Naive thymus-derived CD8-positive, alpha-beta T cell (primary cell): ENCODE results near the gene PPP1R8. TPM values are rescaled to one million over a fixed set of nuclear protein-coding genes. Genes with fewer than 3 reads are reported as not detected.

Experiments
- ATAC-seq, 2 donors: fragments of 150-1000 bp; cut with Tn5 transposase in 1 of 2; sonication (Bioruptor Pico), chemical (Tn5 transposase) in 1 of 2; 1 replicate in 1 of 2; 2 replicates in 1 of 2; pipeline ENCODE4 v1.10.0; 2021; ENCODE audit warnings: mild to moderate bottlenecking in 2 of 2, moderate library complexity in 2 of 2
- POLR2A ChIA-PET: fragments of 350-600 bp; sonication (Branson Sonifier 250); formaldehyde crosslinking; loops from one replicate; lab custom pipeline; 2021; ENCODE audit warnings: antibody characterized with exemption; lab: Charles Lee
- DNase-seq, 10 donors: peaks; one replicate each; pipeline versions ENCODE4 v3.0.0 to v3.0.0-alpha.2; 2020 to 2022
- H3K27ac Mint-ChIP-seq, 10 donors: one replicate each; pipeline ENCODE4 v1.8.0; 2020 to 2022; ENCODE audit warnings: mild to moderate bottlenecking in 10 of 10, mixed read lengths in 10 of 10, moderate library complexity in 4 of 10, inconsistent platforms in 1 of 10
- H3K27me3 Mint-ChIP-seq, 5 donors: one replicate each; pipeline ENCODE4 v1.8.0; 2021 to 2022; ENCODE audit warnings: mixed read lengths in 5 of 5
- H3K36me3 Mint-ChIP-seq, 3 donors: one replicate each; pipeline ENCODE4 v1.8.0; 2020 to 2022; ENCODE audit warnings: mixed read lengths in 3 of 3, mild to moderate bottlenecking in 2 of 3, inconsistent platforms in 1 of 3
- H3K4me1 Mint-ChIP-seq, 4 donors: one replicate each; pipeline ENCODE4 v1.8.0; 2021 to 2022; ENCODE audit warnings: mixed read lengths in 4 of 4
- H3K4me3 Mint-ChIP-seq, 10 donors: one replicate each; pipeline ENCODE4 v1.8.0; 2020 to 2022; ENCODE audit warnings: mild to moderate bottlenecking in 10 of 10, mixed read lengths in 10 of 10, moderate library complexity in 6 of 10, inconsistent platforms in 1 of 10
- H3K9me3 Mint-ChIP-seq, 9 donors: one replicate each; pipeline ENCODE4 v1.8.0; 2020 to 2022; ENCODE audit warnings: mixed read lengths in 9 of 9, mild to moderate bottlenecking in 3 of 9, inconsistent platforms in 1 of 9, moderate library complexity in 1 of 9
- polyA plus RNA-seq, 3 donors: library from polyadenylated mRNA; unstranded; fragments of 300-500 nt; fragmentation: Illumina TruSeq; gene quantifications; one replicate each; pipeline ENCODE4 v1.2.3, GENCODE V29; 2021
- total RNA-seq, 8 experiments: library from RNA in 2 of 8; stranded (reverse) in 2 of 8; gene quantifications; one replicate each; pipeline ENCODE4 v1.2.3 and lab custom pipeline; 2021 to 2026

The PPP1R8 gene
- total and polyA plus RNA-seq, 5 experiments from 2014 or later: 27.8 to 42.5 (median 37.8) TPM

DNA sequence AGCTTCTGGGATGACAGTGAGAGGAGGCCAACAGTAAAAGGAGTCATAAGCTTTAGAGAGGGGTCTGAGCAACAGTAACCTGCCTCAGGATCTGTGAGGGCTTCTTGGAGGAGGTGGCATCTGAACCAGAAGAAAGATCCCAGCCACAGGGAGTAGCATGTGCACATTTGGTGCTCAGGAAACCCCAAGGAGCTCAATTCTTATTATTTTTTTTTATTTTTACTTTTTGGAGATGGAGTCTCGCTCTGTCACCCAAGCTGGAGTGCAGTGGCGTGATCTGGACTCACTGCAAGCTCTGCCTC is 46.5 kb downstream of the PPP1R8 start:
- Mint-ChIP-seq H3K36me3 (peaks cover 0 to 49% (median 3%) of the 10 kb centered on the region in 3 donors), H3K4me3 (peak overlapping the region in 5 of 10 donors; percentile 10 to 67 (median 39)), H3K27me3 (no peaks in the 10 kb centered on the region), H3K9me3 (no peaks in the 10 kb centered on the region), H3K27ac (peak overlapping the region in 8 of 10 donors; percentile 33 to 93 (median 78)), H3K4me1 (peaks cover 22 to 62% (median 39%) of the 10 kb centered on the region in 4 donors)
- DNase-seq (no peak), ATAC-seq (no peak)
- POLR2A ChIA-PET: interaction anchor here (1.0 to 1.1 kb wide), 2 partner anchors 9 to 35 kb away, joined by 5 read pairs; no protein-coding TSS in a partner anchor

GRCh38 chr1:27878039-27878438 is 47.5 kb downstream of the PPP1R8 start:
- H3K27me3 Mint-ChIP-seq: no peaks in the 10 kb centered on the region
- POLR2A ChIA-PET: interaction anchor here (1.0 to 1.1 kb wide), 2 partner anchors 8 to 34 kb away, joined by 5 read pairs; no protein-coding TSS in a partner anchor
- H3K27ac Mint-ChIP-seq: peak overlapping the region in 9 of 10 donors; percentile 8 to 93 (median 79)
- DNase-seq (no peak), ATAC-seq (no peak)
- peaks cover 0 to 59% (median 7%) of the 10 kb centered on the region in 3 donors for H3K36me3 Mint-ChIP-seq
- H3K4me3 Mint-ChIP-seq: peak overlapping the region in 5 of 10 donors; percentile 27 to 66 (median 36)
- no peaks in the 10 kb centered on the region for H3K9me3 Mint-ChIP-seq
- peaks cover 19 to 67% (median 38%) of the 10 kb centered on the region in 4 donors for H3K4me1 Mint-ChIP-seq

DNA sequence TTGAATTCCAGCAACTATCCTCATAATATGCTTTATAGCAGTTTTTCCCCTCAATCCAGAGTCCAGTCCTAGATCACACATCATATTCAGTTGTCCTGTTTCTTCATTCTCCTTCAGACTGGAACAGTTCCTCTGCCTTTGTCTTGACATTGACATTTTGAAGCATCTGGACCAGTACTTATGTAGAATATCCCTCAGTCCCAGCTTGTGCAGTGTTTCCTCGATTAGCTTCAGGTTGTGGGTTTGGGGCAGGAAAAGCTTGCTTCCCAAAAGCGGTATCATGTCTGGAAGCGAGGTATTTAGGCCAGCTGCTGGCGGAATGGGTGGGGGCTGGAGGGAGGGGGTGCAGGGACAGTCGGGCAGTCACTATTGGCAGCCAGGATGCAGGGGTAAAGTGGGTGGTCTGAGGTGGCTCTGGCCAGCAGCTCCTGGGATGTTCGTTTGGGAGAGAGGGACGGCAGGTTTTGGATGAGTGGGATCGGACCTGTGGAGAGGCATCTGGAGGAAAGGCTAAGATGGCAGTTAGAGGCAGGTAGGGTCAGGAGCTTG is 48.3 kb downstream of the PPP1R8 start:
- DNase-seq (no peak), ATAC-seq (no peak)
- Mint-ChIP-seq H3K27me3 (no peaks in the 10 kb centered on the region), H3K9me3 (no peaks in the 10 kb centered on the region), H3K4me3 (no peak overlapping the region), H3K27ac (peak overlapping the region in 8 of 10 donors; percentile 8 to 93 (median 63)), H3K36me3 (peaks cover 0 to 67% (median 7%) of the 10 kb centered on the region in 3 donors), H3K4me1 (peaks cover 11 to 67% (median 35%) of the 10 kb centered on the region in 4 donors)
- POLR2A ChIA-PET: interaction anchor here (0.5 to 1.6 kb wide), 2 partner anchors 13 to 19 kb away, joined by 3 to 4 read pairs; no protein-coding TSS in a partner anchor

DNA sequence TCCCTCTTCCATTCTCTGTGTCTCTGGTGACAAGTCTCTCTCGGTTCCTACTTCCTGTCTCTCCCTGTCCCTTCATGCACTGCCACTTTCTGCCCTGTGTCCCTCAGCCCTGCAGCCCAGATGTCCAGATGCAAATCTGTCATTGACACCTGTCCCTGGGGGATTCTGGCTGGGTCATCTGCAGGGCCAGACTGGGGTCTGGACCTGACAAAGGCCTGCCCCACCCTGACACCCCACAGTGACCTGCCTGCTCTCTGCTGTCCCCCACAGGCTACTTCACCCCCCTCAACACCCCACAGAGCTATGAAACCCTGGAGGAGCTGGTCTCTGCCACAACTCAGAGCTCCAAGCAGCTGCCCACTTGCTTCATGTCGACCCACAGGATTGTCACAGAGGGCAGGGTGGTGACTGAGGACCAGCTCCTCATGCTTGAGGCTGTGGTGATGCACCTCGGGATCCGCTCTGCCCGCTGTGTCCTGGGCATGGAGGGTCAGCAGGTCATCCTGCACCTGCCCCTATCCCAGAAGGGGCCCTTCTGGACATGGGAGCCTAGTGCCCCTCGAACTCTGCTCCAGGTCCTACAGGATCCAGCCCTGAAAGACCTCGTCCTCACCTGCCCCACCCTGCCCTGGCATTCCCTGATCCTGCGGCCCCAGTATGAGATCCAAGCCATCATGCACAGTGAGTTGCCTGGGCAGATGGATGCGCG is 48.9 kb downstream of the PPP1R8 start:
- peaks cover 10 to 69% (median 38%) of the 10 kb centered on the region in 4 donors for H3K4me1 Mint-ChIP-seq
- peak overlapping the region in 5 of 10 donors; percentile 13 to 93 (median 66) for H3K27ac Mint-ChIP-seq
- POLR2A ChIA-PET: interaction anchor here (0.7 to 1.6 kb wide), 2 partner anchors 9 to 19 kb away, joined by 4 read pairs; no protein-coding TSS in a partner anchor
- ATAC-seq: no peak
- H3K27me3 Mint-ChIP-seq: no peaks in the 10 kb centered on the region
- no peak for DNase-seq
- H3K36me3 Mint-ChIP-seq: peaks cover 0 to 74% (median 7%) of the 10 kb centered on the region in 3 donors
- no peak overlapping the region for H3K4me3 Mint-ChIP-seq
- H3K9me3 Mint-ChIP-seq: no peaks in the 10 kb centered on the region

DNA sequence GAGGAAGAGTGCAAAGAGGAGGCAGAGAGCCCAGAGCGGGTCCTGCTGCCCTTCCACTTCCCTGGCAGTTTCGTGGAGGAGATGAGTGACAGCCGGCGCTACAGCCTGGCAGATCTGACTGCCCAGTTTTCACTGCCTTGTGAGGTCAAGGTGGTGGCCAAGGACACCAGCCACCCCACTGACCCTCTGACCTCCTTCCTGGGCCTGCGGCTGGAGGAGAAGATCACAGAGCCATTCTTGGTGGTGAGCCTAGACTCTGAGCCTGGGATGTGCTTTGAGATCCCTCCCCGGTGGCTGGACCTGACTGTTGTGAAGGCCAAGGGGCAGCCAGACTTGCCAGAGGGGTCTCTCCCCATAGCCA is 51.9 kb downstream of the PPP1R8 start:
- peaks cover 32 to 73% (median 46%) of the 10 kb centered on the region in 4 donors for H3K4me1 Mint-ChIP-seq
- no peaks in the 10 kb centered on the region for H3K9me3 Mint-ChIP-seq
- H3K36me3 Mint-ChIP-seq: peaks cover 0 to 82% (median 12%) of the 10 kb centered on the region in 3 donors
- H3K27ac Mint-ChIP-seq: peak overlapping the region in 3 of 10 donors; percentile 73 to 94 (median 74)
- H3K27me3 Mint-ChIP-seq: no peaks in the 10 kb centered on the region
- ATAC-seq (no peak), DNase-seq (no peak)
- no peak overlapping the region for H3K4me3 Mint-ChIP-seq
- POLR2A ChIA-PET: no interaction called here

- peaks cover 0 to 71% (median 12%) of the 10 kb centered on the region in 3 donors for H3K36me3 Mint-ChIP-seq
- H3K9me3 Mint-ChIP-seq: no peaks in the 10 kb centered on the region
- POLR2A ChIA-PET: no interaction called here
- DNase-seq: no peak
- H3K27me3 Mint-ChIP-seq: no peaks in the 10 kb centered on the region
- H3K4me3 Mint-ChIP-seq: peak overlapping the region in 2 of 10 donors; percentile 22 to 33
- H3K4me1 Mint-ChIP-seq: peaks cover 27 to 72% (median 44%) of the 10 kb centered on the region in 4 donors
- no peak for ATAC-seq
- peak overlapping the region in 8 of 10 donors; percentile 34 to 94 (median 66) for H3K27ac Mint-ChIP-seq
These were observed 53.0 kb downstream of the PPP1R8 start for GRCh38 chr1:27883536-27883935.

DNA sequence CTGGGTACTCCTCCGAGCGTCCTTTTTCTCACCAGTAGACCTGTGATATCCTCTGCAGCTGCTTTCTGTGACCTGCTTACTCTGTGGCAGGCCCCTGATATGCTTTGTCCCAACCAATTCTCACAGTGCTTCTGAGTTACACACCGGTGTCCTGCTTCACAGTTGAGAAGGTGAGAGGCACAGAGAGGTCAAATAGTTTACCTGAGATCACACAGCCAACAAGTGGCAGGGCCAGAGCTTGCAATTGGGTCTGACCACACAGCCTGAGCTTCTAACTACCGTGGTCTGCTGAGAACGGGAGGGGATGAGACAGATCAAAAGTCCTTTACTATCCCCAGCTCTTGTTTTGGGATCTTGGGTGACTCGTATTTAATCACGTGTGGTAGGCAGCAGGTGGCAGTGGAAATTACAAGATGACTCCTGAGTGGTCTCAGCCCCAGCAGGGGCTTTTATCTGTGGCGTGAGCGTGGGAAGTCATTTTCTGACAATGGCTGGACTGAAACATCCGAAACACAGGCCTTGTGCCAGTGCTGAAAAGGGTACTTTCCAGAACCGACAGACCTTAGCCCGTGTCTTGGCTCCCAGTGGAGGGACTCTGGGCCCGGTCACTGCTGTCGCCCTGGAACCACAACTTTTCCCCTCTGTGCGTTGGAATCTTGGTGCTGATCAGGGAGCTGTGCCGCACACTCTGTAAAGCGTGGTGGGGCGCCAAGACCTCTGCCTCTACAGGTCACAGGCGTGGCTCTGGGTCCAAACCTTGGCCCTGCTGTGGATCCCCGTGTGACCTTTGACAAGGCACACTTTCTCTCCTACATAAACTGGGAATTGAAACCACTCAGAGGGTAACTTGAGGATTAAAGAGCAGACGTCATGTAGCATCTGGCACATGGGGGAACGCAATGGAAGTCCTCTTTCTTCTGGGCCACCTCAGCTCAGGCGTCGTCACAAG is 53.7 kb downstream of the PPP1R8 start:
- H3K4me1 Mint-ChIP-seq: peaks cover 26 to 73% (median 43%) of the 10 kb centered on the region in 4 donors
- H3K9me3 Mint-ChIP-seq: no peaks in the 10 kb centered on the region
- peak overlapping the region in 3 of 10 donors; percentile 19 to 33 (median 22) for H3K4me3 Mint-ChIP-seq
- H3K27me3 Mint-ChIP-seq: no peaks in the 10 kb centered on the region
- POLR2A ChIA-PET: no interaction called here
- DNase-seq (no peak), ATAC-seq (no peak)
- peak overlapping the region in 9 of 10 donors; percentile 19 to 94 (median 63) for H3K27ac Mint-ChIP-seq
- H3K36me3 Mint-ChIP-seq: peaks cover 0 to 66% (median 14%) of the 10 kb centered on the region in 3 donors

GRCh38 chr1:27885114-27885528 is 54.5 kb downstream of the PPP1R8 start:
- DNase-seq: no peak
- POLR2A ChIA-PET: no interaction called here
- no peak overlapping the region for H3K4me3 Mint-ChIP-seq
- no peak for ATAC-seq
- no peaks in the 10 kb centered on the region for H3K9me3 Mint-ChIP-seq
- peak overlapping the region in 8 of 10 donors; percentile 24 to 94 (median 65) for H3K27ac Mint-ChIP-seq
- peaks cover 26 to 79% (median 42%) of the 10 kb centered on the region in 4 donors for H3K4me1 Mint-ChIP-seq
- H3K27me3 Mint-ChIP-seq: no peaks in the 10 kb centered on the region
- peaks cover 0 to 65% (median 18%) of the 10 kb centered on the region in 3 donors for H3K36me3 Mint-ChIP-seq

DNA sequence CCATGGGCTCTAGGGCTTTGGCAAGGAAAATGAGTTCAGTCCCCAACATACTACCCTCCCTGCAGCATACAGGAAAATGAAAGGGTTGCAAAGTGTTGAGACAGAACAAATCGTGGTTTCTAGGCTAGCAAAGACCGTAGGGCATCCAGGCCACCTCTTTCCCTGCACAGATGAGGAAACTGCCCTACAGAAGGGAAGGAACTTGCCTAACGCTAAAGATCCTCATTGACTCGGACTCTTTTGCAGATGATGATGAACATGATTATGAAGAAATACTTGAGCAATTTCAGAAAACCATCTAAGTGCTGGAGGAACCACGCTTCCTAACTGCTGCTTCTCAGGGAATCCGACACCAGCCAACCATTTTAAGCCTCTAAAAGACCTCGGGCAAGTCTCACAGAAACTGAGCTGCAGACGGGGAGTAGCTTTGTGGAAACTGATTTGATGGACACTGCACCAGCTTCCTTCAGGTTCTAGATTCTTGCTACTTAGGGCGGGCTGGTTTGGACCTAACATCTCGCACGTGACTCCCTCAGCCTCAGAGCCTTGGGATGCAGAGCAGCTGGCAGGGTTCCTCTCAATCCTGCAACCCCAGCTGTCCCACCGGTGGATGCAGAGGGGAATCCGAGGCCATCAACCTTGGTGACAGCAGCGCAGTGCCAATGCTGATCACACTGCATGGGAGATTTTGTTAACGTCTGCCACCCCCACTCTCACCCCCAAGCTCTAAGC is 55.2 kb downstream of the PPP1R8 start:
- DNase-seq: no peak
- ATAC-seq: no peak
- peak overlapping the region in 7 of 10 donors; percentile 7 to 83 (median 20) for H3K4me3 Mint-ChIP-seq
- H3K36me3 Mint-ChIP-seq: peaks cover 0 to 69% (median 20%) of the 10 kb centered on the region in 3 donors
- peaks cover 26 to 85% (median 45%) of the 10 kb centered on the region in 4 donors for H3K4me1 Mint-ChIP-seq
- POLR2A ChIA-PET: interaction anchor here (1.1 to 2.3 kb wide), 3 partner anchors 8 to 17 kb away, joined by 4 to 11 read pairs (median 5); partner anchors contain the start of gene THEMIS2
- H3K9me3 Mint-ChIP-seq: no peaks in the 10 kb centered on the region
- H3K27me3 Mint-ChIP-seq: no peaks in the 10 kb centered on the region
- peak overlapping the region in 9 of 10 donors; percentile 13 to 94 (median 81) for H3K27ac Mint-ChIP-seq

- H3K27me3 Mint-ChIP-seq: no peaks in the 10 kb centered on the region
- H3K4me1 Mint-ChIP-seq: peaks cover 26 to 89% (median 47%) of the 10 kb centered on the region in 4 donors
- H3K27ac Mint-ChIP-seq: peak overlapping the region in 9 of 10 donors; percentile 81 to 94 (median 91)
- H3K4me3 Mint-ChIP-seq: peak overlapping the region in 5 of 10 donors; percentile 43 to 83 (median 80)
- peaks cover 0 to 71% (median 25%) of the 10 kb centered on the region in 3 donors for H3K36me3 Mint-ChIP-seq
- H3K9me3 Mint-ChIP-seq: no peaks in the 10 kb centered on the region
- DNase-seq (no peak), ATAC-seq (no peak)
- POLR2A ChIA-PET: interaction anchor here (1.0 to 2.3 kb wide), 6 partner anchors 9 to 74 kb away, joined by 3 to 11 read pairs (median 4); partner anchors contain the start of genes THEMIS2 and XKR8
These were observed 55.7 kb downstream of the PPP1R8 start for GRCh38 chr1:27886353-27886679.

DNA sequence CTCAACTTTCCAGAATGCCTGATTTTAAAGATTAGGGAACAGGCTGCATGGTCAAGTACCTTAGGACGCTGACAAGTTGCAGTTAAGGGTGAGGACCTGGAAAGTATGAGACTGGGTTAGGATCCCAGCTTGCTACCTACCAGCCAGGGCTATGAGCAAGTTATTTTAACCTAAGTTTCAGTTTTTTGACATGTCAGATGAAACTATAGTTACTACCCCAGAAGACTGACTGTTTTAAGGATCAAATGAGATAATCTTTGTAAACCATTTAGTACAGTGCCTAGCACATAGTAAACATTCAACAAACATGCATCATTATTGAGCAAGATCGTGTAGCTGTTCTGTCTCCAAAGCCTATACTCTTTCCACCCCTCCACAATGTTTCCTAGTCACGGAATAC is 56.2 kb downstream of the PPP1R8 start:
- no peaks in the 10 kb centered on the region for H3K27me3 Mint-ChIP-seq
- H3K36me3 Mint-ChIP-seq: peaks cover 3 to 71% (median 29%) of the 10 kb centered on the region in 3 donors
- POLR2A ChIA-PET: interaction anchor here (0.6 to 2.3 kb wide), 10 partner anchors 9 to 567 kb away, joined by 3 to 11 read pairs (median 3); partner anchors contain the start of genes THEMIS2 and XKR8
- ATAC-seq: peak in 1 of 2 donors; percentile 27
- peak overlapping the region; percentile 81 to 94 (median 91) for H3K27ac Mint-ChIP-seq
- H3K9me3 Mint-ChIP-seq: no peaks in the 10 kb centered on the region
- peaks cover 29 to 92% (median 51%) of the 10 kb centered on the region in 4 donors for H3K4me1 Mint-ChIP-seq
- DNase-seq: no peak
- peak overlapping the region; percentile 25 to 83 (median 74) for H3K4me3 Mint-ChIP-seq
